ENCODE results near the gene RGL1.

DNA sequence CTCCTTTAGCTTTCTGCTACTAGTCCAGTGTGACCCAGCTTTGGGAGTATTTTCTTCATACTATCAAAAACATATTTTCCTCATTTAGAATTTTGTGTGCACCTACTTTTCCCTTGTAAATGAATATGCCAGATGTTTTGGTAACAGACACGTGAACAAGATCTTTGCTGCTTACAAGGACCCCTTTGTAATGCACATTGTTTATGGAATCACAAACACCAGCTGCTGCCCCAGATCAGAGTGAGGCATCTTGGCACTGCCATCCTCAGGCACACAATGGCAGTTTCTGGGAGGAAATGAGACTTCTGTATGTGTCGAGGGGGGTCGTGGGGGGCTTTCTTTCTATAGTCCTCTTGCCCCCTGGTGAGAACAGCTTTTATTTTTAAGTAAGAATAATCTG, 115.7 kb downstream of the RGL1 start:
- TF ChIP-seq POLR2A (IDR thresholded peaks at IDR 0.05), result no peak
- TF ChIP-seq, protein P1, sequence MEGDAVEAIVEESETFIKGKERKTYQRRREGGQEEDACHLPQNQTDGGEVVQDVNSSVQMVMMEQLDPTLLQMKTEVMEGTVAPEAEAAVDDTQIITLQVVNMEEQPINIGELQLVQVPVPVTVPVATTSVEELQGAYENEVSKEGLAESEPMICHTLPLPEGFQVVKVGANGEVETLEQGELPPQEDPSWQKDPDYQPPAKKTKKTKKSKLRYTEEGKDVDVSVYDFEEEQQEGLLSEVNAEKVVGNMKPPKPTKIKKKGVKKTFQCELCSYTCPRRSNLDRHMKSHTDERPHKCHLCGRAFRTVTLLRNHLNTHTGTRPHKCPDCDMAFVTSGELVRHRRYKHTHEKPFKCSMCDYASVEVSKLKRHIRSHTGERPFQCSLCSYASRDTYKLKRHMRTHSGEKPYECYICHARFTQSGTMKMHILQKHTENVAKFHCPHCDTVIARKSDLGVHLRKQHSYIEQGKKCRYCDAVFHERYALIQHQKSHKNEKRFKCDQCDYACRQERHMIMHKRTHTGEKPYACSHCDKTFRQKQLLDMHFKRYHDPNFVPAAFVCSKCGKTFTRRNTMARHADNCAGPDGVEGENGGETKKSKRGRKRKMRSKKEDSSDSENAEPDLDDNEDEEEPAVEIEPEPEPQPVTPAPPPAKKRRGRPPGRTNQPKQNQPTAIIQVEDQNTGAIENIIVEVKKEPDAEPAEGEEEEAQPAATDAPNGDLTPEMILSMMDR (IDR thresholded peaks at IDR 0.05), result no peak
- TF ChIP-seq EP300 (IDR thresholded peaks at IDR 0.05), result no peak
